ENCODE results near the gene WWOX.

The WWOX gene

GRCh38 chr16:78552716-78553115 lies 453.3 kb downstream of the WWOX start:
- DNase-seq = no peak

GRCh38 chr16:78553268-78554039 lies 454.0 kb downstream of the WWOX start:
- no peak for DNase-seq

- DNase-seq = no peak
Measured at GRCh38 chr16:78556421-78556820, 457.0 kb downstream of the WWOX start.

DNA sequence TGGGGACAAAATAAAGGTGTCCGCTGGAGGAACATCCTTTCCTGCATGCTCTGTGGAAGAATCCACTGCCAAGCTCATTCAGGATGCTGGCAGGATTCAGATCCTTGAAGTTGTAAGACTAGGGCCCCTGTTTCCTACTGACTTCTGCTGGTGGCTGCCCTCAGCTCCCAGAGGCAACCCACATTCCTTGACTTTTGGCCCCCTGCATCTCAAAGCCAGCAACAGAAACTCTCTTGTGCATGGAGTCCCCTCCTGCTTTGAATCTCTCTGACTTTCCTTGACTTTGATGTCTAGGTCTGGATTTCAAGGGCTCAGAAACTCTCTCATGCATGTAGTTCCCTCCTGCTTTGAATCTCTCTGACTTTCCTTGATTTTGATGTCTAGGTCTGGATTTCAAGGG lies 461.5 kb downstream of the WWOX start:
- no peak for DNase-seq

DNA sequence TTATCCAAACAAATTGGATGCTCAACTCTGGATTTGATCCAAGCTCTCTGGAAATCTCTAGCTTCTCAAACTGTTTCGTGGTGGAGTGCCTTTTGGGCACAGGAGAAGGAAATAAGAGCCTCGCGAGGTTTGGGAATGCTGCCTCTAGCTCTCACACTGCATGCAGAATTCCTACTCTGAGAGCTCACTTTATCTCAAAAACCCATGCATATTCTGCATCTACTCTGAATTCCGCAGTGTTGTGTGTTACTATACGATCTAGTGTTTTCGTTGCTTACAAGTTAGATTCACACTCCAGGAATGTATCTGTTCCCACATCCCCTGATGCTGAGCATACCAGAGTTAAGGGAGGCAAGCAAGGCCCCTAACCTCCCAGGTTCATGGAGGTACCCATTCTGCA lies 462.7 kb downstream of the WWOX start:
- no peak for DNase-seq

- DNase-seq = no peak
Measured at GRCh38 chr16:78562650-78563049, 463.2 kb downstream of the WWOX start.

GRCh38 chr16:78563905-78564304 lies 464.5 kb downstream of the WWOX start:
- DNase-seq = no peak

DNA sequence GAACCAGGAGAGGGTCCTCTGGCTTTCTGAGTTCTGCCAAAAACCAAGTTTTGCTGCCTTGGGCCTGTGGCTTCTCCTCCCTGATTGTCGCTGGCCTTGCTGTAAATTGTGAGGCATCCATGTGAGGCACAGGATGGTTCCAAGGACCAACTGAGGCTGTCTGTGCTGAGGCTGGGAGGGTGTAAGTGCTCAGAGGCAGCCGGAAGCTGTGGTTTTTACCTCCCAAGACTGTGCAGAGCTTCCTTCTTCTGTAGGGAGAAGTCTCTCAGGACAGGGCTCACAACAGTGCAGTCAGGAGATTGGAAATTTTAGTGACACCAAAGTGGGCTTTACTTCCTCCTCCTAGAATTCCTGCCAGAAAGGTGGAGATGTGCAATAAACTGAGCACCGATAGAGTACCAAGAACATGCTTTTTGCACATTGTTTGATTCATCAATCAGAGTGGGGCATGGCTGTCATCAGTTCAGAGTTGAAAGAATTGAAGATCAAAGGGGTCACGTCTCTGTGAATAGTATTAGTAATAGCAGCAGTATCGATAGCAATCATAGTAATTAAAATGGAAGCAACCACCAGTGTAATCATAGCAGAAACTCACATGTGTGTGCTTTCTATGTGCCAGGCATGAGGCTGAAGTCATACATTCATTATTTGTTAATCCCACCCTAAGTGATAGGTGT lies 467.1 kb downstream of the WWOX start:
- DNase-seq = no peak

GRCh38 chr16:78570399-78571141 lies 471.1 kb downstream of the WWOX start:
- no peak for DNase-seq

DNA sequence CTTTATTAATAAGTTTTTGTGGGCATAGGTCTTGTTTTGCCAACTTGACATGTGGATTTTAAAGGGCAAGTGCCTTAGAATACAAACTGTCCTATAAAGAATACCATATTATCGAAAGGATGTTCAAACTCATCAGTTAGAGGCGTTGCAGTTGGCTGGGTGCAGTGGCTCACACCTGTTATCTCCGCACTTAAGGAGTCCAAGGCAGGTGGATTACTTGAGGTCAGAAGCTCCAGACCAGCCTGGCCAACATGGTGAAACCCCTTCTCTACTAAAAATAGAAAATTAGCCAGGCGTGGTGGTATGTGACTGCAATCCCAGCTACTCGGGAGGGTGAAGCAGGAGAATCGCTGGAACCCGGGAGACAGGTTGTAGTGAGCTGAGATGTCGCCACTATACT lies 472.0 kb downstream of the WWOX start:
- no peak for DNase-seq

DNA sequence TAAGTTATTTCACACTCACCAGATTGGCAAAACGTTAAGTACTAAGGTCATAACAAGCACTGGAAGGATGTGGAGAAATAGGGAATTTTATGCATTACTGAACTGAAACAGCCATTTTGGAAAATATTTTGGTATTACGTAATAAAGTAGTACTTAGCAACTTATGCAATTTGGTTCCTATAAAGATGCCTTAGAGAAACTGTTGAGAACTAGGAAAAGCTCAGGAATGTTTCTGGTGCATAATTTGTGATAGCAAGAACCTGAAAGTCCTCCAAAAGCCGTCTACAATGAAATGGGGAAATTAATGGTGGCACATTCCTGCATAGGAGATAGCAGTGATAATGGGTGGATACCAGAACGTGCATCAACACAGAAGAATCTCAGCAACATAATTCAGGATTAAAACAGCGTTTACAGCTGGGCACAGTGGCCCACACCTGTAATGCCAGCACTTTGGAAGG lies 472.5 kb downstream of the WWOX start:
- DNase-seq = no peak

- DNase-seq = no peak
Measured at GRCh38 chr16:78574571-78574970, 475.1 kb downstream of the WWOX start.

GRCh38 chr16:78576941-78577340 lies 477.5 kb downstream of the WWOX start:
- DNase-seq = no peak

DNA sequence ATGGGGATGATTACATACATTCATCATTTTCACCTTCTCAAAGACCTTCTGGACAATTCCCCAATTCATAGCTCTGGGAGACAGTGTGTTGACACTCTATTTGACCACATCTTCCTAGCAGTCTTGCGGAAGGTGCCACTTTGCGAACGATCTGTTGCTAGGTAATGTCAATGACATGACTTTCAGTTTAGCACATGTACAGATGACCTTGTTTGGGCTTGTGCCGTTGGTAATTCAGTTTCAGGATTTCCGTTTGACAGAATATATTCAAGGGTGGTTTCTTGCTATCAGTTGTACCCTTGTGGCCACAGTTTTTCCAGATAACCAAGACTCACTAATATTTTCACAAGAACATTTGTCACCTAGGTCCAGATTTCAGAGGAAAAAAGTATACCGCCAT lies 478.2 kb downstream of the WWOX start:
- DNase-seq = no peak

- no peak for DNase-seq
Measured at GRCh38 chr16:78579020-78579419, 479.6 kb downstream of the WWOX start.

GRCh38 chr16:78583441-78583840 lies 484.0 kb downstream of the WWOX start:
- DNase-seq = peak; percentile 50

DNA sequence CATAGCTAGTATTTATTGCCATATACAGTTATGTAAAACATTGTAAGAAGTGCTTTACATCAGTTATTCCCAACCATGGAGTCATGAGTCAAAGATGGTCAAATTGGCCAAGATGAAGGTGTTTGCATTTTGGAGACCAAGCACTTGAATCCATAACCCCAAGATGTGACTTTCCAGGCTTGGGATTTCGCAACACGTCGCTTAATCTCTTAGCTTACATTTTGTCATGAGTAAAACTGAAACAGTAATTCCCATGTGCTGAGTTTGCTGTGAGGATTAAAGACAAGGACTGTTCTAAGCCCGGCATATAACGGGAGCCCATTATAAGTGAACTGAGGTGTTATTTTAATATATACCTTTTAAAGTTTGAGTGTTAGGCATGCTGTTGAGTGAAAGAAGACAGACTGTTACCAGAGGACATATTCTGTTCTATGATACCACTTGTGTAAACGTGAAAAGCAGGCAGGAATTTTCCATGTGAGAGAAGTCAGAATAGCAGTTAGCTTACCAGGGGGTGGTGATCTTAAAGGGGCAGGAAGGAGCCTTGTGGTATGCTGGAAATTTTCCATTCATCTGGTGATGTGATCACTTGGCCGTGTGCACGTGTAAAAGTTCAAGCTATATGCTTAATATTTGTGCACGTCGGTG lies 484.9 kb downstream of the WWOX start:
- no peak for DNase-seq

DNA sequence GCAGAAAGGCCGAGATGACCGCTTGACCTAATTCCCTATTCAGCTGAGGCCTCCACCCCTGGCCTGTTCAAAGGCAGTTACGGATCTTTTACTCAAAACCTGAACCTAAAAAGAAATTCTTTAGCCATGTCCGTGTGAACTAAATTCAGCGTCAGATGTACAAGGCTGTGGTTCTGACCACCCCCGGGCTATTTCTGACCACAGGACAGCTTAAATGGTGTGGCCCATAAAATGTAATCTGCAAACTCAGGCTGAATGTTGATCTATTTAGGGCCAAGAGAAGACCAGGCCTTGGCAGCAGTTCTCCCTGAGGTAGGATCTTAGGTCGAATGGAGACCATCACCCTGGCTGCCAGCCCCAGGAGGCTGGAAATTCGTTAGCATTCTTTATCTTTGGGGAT lies 485.5 kb downstream of the WWOX start:
- DNase-seq = no peak

DNA sequence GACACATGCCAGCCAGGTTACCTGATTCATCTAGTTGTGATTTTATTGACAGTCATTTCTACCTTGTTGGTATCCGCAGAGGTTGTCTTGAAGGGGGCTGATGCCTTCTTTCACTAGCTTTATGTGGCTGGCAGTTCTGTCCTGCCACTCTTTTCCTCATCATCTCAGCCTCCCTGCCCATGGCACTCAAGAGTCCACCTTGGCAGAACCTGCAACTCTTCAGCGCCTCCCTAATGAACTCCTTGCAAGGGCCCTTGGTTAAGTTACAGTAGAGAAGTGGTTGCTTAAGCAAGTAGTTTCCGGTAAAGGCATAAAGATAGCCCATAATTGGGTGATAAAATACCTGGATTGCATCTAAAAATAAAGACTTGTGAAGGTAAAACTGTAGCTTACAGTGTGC lies 489.9 kb downstream of the WWOX start:
- no peak for DNase-seq

GRCh38 chr16:78591682-78592103 lies 492.2 kb downstream of the WWOX start:
- DNase-seq = no peak

- no peak for DNase-seq
Measured at GRCh38 chr16:78592111-78592510, 492.7 kb downstream of the WWOX start.

DNA sequence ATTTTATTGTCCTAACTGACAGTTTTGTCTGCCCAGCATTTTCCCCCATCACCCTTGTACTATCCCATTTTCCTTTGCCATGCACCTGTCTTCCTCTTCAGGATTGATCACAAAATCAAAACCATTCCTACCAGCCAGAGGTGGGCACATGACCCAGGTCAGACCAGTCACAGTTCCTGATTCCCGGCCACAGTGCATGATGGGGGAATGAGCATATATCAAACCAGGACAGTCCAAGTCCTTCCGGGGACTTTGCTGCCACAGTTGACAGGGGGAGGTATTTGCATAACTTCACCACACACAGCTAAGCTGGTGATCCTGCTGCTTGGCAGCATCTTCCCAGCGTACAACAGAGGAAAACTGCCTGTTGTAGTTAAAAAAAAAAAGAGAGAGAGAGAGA lies 493.9 kb downstream of the WWOX start:
- no peak for DNase-seq

DNA sequence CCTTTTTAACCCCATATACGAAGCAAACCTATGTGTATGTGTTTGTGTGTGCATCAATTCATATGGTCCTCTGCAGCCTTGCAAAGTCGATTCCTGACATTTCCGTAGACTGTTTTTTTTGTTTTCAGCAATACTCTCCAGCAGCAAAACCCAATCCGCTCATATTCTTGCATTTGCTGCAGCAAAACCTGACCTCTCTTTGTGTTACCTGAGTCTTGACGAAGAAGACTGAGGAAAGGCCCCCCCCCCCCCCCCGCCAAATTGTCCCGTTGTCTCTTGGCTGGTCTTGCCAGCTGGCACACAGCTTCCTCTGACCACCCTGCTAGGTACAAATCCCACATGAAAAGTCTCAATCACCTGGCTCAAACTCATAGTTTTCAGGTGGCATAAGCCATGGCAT lies 494.7 kb downstream of the WWOX start:
- no peak for DNase-seq
